ENCODE measurements around the gene SLC25A46. TPM values are rescaled to one million over a fixed set of nuclear protein-coding genes. Genes with fewer than 3 reads are reported as not detected.
"Not testable (repeated sequence)": the region's sequence is repeated elsewhere in the genome, so short reads cannot be mapped to it uniquely, and the experiment has no call there.

The SLC25A46 gene
- polyA plus RNA-seq, 12 donors: 35.4 to 50.7 (median 41.3) TPM; not detected in 1

- no peak for DNase-seq
Measured at GRCh38 chr5:110751902-110752762, 13.3 kb downstream of the SLC25A46 start.

DNA sequence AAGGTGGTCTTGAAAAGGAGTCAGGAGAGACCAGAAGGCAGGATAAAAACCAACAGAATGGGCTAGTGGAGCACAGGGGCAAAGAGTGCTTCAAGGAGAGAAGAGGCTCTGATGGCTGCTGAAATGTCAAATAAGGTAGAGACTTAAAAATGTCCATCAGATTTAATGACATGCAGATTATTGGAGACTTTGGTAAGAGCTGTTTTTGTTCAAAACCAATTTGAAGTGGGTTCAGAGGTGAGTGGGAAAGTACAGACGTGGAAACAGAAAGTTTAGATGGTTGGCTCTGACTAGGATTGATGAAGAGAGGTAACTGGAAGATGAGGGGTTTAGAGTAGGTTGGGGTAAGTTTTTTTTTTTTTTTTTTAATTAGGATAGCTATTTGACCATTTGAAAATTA, 14.1 kb downstream of the SLC25A46 start:
- no peak for DNase-seq

- no peak for DNase-seq
Measured at GRCh38 chr5:110753600-110753999, 14.8 kb downstream of the SLC25A46 start.

GRCh38 chr5:110754181-110754580, 15.4 kb downstream of the SLC25A46 start:
- DNase-seq: no peak

DNA sequence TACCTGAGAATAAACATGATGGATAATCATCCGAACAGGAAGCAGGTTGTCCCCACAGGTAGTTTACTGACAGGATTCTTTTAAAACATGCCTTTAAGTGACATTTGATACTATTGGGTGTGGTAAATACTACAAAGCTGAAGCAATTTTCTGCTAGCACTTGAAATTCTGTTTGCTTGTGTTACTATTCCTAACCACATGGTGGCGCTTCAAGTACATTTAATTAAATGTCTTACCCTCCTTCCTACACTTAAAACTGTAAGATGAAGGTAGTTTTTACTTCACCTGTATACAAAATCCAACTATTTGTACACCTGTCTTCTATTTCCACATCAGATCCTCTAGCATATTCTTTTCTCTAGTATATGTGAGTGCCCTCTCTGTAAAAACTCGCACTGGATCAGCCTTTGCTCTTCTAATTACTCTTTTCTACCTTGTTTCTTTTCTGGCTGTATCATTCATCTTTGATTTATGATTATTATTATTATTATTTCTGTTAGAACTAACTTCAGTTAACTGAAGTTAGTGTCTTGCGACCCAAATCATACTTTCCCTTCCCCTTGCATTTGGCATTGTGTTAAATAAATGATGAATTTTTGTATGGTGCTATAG, 18.4 kb downstream of the SLC25A46 start:
- peak; percentile 29 for DNase-seq

DNA sequence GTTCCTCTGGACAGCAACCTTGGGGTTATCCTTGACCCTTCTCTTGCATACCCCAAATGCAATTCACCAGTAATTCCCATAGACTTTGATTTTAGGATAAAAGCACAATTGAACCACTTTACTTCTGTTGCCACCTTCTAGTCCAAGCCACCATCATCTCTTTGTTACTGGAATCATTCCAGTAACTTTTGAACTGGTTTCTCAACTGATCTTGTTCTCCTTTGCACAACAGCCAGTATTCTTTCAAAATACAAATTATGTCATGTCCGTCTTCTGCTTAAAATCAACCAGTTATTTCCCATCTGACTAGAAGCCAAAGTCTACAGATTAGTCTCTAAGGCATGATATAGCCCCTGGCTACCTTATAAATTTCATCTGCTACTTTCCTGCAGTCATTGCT, 21.4 kb downstream of the SLC25A46 start:
- no peak for DNase-seq

- peak; percentile 42 for DNase-seq
Measured at GRCh38 chr5:110768138-110768860, 29.5 kb downstream of the SLC25A46 start.

DNA sequence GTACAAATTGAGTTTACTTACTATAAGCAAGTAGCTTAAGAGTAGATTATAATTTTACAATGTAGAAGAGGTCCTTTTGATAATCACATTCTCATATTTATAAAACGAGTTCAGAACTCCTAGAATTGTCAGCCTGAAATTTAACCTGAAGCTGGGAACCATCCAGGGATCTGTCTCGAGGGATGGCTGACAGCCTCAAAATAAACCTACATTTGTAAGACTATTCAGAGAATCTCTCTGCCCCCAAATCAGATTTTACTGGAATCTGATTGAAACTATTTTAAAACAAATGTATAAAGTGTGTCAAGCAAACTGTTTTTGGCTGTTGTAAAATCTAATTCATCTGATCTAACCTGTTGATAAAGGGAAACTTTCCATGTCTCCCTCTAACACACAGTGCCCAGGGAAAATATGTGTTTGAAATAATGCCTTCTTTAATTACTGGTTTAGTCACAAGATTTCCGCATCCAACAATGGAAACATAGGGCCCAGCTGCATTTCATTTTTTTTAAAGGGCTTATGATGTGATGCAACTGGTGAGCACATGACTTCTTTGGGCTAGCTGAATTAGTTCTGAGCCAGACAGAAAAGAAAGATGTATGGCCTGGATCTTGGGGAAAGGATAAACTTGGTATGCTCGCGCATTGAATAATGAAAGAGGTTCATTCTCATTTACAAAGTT, 30.3 kb downstream of the SLC25A46 start:
- peak; percentile 27 for DNase-seq

GRCh38 chr5:110770286-110770685, 31.5 kb downstream of the SLC25A46 start:
- no peak for DNase-seq

- no peak for DNase-seq
Measured at GRCh38 chr5:110784901-110785300, 46.1 kb downstream of the SLC25A46 start.

DNA sequence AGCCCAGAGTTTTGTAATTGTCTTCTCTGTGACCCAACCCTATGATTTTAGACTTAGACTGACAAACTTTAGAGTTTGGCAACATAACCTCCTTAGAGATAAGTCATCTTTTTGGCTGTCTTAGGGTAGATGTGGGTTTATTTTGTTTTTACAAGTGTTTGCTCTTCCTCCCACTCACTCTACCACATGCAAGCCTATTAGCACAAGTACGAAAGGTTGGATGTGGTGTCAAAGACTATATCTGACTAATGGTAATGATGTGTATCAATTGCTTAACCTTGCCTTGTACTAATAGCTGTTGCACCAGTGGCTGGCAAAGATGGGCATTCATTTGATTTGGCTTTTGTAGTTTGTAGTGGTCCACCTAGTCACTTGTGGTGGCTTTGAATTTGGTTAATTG, 46.5 kb downstream of the SLC25A46 start:
- no peak for DNase-seq

GRCh38 chr5:110788006-110788405, 49.2 kb downstream of the SLC25A46 start:
- DNase-seq: not testable (repeated sequence)

DNA sequence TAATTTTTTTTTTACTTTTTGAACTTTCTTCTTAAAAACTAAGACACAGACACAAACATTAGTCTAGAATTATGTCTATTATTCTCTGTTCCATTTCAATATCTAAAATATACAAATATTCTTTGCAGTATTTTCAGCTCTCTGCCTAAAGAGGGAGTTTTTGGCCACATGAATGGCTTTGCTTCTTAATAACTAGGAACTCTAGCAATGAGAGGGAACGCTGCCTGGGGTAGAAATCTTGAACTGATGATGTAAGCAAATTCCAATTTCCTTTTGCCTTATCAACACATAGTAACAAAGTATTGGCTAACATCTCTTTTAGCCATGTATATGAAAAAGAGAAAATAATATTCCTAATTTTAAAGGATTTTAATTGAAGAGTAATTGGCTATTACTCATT, 51.9 kb downstream of the SLC25A46 start:
- peak; percentile 16 for DNase-seq

DNA sequence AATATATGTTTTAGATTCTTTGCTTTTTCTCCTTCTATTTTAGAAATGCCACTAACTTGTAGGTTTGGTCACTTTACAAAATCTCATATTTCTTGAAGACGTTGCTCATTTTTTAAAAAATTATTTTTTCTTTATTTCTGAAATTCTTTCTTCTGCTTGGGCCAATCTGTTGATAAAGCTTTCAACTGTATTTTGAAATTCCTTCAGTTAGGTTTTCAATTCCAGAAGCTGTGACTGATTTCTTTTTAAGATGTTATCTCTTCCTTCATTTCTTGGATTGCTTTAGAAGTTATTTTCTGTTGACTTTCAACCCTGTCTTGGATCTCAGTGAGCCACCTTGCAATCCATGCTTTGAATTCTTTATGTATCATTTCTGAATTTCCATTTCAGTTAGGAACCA, 64.2 kb downstream of the SLC25A46 start:
- no peak for DNase-seq

DNA sequence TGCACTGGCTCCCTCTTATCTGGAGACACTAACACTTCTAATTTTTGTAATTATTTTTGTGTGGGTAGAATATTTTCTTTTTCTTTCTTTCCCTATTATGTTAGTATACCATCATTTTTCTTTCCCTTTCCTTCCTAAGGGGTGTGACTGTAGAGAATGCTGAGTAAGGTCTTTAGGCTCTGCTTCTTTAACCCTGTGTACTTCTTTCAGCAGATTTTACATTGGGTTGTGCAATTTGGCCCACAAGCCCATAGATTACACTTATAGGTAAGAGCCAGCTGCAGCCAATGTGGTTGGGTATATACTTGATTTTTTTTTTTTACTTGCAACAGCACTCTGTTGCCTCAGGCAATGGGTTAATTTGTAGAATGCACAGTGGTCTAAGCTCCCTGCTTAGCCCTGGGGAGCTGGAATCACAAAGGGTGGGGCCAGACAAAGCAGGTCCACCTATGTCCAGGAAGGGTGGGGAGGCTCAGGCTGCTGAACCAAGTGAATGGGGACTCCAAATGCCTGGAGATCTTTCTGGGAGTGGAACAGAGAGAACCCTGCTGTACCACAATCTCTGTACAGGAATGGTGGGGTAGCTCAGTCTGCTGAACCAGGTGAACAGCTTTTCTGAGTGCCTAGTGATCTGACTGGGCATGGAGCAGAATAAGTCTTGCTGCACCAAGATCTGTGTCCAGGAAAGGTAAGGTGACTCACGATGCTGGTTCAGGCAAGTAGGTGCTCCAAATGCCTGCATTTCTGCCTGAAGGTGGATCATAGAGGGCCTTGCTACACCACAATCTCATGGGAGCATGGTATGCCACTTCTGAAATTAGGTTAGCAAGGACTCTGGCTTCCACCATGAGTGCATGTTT, 64.9 kb downstream of the SLC25A46 start:
- no peak for DNase-seq

DNA sequence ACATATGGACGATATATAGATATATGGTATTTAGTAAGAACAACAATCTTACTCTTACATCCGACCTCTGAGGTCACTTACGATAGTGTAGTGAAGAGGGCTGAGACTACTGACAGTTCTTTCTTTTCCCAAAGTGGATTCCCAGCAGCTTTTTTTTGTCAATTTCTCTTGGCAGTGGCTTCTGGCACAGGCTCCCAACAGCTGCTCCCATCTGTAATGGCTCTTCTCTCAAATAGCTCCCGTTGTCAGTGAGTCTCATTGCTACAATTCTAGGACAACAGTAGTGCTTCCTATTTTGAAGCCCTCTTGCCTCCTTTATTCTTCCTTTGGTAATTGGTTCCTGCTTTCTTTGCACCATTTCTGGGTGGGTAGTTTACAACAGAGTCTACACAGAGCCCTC, 68.4 kb downstream of the SLC25A46 start:
- DNase-seq: peak; percentile 76

- no peak for DNase-seq
Measured at GRCh38 chr5:110809006-110809405, 70.2 kb downstream of the SLC25A46 start.

All from muscle of arm (tissue), 12 donors.